SK-N-MC (cell line): Measurements from ENCODE around the gene VPS26A.

ENCODE experiments used
- EZH2 ChIP-seq: fragments of 200-600 bp; sonication (generic); IDR thresholded peaks from one replicate; pipeline ENCODE4 v1.6.1; 2017; ENCODE audit warnings: antibody characterized with exemption
- FOXP2 ChIP-seq: optimal IDR thresholded peaks from 2 replicates; pipeline ENCODE3; 2011; ENCODE audit warnings: mild to moderate bottlenecking, moderate library complexity; ENCODE audit not compliant: insufficient read depth; ENCODE audit errors: extremely low read length, control extremely low read depth
- POLR2AphosphoS5 ChIP-seq: IDR thresholded peaks from 2 replicates; pipeline ENCODE4 v1.6.1; 2012; ENCODE audit warnings: mild to moderate bottlenecking, low read depth, low read length, borderline replicate concordance

DNA sequence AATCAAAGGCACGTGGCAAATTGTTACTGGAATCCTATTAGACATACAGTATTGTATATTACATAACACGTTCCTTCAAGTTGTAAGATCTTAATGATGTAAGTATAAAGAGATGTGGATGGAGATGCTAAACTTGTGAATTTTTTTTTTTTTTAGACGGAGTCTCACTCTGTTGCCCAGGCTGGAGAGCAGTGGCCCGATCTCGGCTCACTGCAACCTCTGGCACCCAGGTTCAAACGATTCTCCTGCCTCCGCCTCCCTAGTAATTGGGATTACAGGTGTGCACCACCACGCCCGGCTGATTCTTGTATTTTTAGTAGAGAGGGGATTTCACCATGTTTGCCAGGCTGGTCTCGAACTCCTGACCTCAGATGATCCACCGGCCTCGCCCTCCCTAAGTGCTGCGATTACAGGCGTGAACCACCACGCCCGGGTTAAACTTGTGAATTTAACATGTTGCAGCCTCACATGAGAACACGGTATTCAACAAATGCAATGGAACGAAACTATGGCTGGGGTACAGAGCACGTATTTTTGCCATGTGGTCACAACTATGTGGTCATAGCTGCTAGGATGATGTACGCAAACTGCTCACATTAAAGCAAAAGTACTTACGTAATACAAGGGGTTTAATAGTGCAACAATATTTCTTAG lies 55.2 kb downstream of the VPS26A start:
- TF ChIP-seq EZH2: no peak
- TF ChIP-seq POLR2AphosphoS5: no peak
- no peak for TF ChIP-seq FOXP2
